Mesothelial cell of epicardium (in vitro differentiated cells): Measurements from ENCODE around the gene LYRM7. TPM values are rescaled to one million over a fixed set of nuclear protein-coding genes. Genes with fewer than 3 reads are reported as not detected.

ENCODE experiments used
- DNase-seq, 2 experiments: peaks; one replicate each; pipeline ENCODE4 v3.0.0; 2021; ENCODE audit warnings: low spot score in 2 of 2; ENCODE audit not compliant: unreplicated experiment in 2 of 2
- H3K27ac Mint-ChIP-seq: 2 replicates; pipeline ENCODE4 v1.8.0; 2021; ENCODE audit warnings: mixed read lengths
- H3K27me3 Mint-ChIP-seq: 2 replicates; pipeline ENCODE4 v1.8.0; 2021; ENCODE audit warnings: low read depth, mixed read lengths
- H3K36me3 Mint-ChIP-seq: 2 replicates; pipeline ENCODE4 v1.8.0; 2021; ENCODE audit warnings: mixed read lengths
- H3K4me1 Mint-ChIP-seq: 2 replicates; pipeline ENCODE4 v1.8.0; 2021; ENCODE audit warnings: mixed read lengths
- H3K4me3 Mint-ChIP-seq: 2 replicates; pipeline ENCODE4 v1.8.0; 2021; ENCODE audit warnings: mild to moderate bottlenecking, moderate library complexity, mixed read lengths
- H3K9me3 Mint-ChIP-seq: 2 replicates; pipeline ENCODE4 v1.8.0; 2021; ENCODE audit warnings: mixed read lengths
- CTCF ChIP-seq: fragments of 200-600 bp; sonication (generic); IDR thresholded peaks from one replicate; pipeline ENCODE4 v1.5.0; 2021; ENCODE audit warnings: antibody characterized with exemption; ENCODE audit not compliant: unreplicated experiment
- total RNA-seq: library from RNA; stranded (reverse); gene quantifications from 3 replicates; pipeline ENCODE4 v1.2.1, GENCODE V29; 2021

LYRM7 gene
- total RNA-seq, 1 donor from 2014 or later = 8.6 TPM

- H3K9me3 Mint-ChIP-seq = no peaks in the 10 kb centered on the region
- H3K4me1 Mint-ChIP-seq = peaks cover 6% of the 10 kb centered on the region
- H3K27me3 Mint-ChIP-seq = no peaks in the 10 kb centered on the region
These were observed 57.9 kb downstream of the LYRM7 start for GRCh38 chr5:131228646-131229045.

GRCh38 chr5:131229623-131230022 lies 58.9 kb downstream of the LYRM7 start:
- no peak for DNase-seq

More at GRCh38 chr5:131228646-131229045, 57.9 kb downstream of the LYRM7 start:
- H3K27ac Mint-ChIP-seq = no peak overlapping the region
- no peak for TF ChIP-seq CTCF
- no peak overlapping the region for H3K4me3 Mint-ChIP-seq
- DNase-seq = no peak
- H3K36me3 Mint-ChIP-seq = no peaks in the 10 kb centered on the region

DNA sequence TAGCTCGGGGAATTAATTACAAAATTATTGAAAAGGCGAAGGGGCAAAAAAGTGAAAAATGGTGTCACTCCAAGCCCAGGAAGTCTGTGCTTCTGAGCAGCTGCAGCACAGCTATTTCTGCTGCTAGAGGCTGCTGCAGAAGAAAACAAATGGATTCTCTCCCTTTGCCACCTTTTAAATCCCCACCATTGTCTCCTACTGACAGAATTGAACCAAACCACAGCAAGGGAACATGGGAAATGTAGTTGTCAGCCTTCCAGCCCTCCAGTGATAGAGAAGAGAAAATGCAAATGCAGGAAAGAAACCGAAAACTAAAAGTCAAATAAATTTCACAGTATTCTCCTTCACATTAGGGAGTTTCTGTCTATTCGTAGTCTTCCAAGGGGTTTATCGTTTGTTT lies 59.7 kb downstream of the LYRM7 start:
- Mint-ChIP-seq H3K27ac (no peak overlapping the region), H3K4me1 (peaks cover 6% of the 10 kb centered on the region), H3K4me3 (no peak overlapping the region)

More at GRCh38 chr5:131229623-131230022, 58.9 kb downstream of the LYRM7 start:
- Mint-ChIP-seq H3K4me3 (no peak overlapping the region), H3K27me3 (no peaks in the 10 kb centered on the region), H3K9me3 (no peaks in the 10 kb centered on the region), H3K27ac (no peak overlapping the region), H3K4me1 (peaks cover 6% of the 10 kb centered on the region), H3K36me3 (no peaks in the 10 kb centered on the region)
- TF ChIP-seq CTCF = no peak

DNA sequence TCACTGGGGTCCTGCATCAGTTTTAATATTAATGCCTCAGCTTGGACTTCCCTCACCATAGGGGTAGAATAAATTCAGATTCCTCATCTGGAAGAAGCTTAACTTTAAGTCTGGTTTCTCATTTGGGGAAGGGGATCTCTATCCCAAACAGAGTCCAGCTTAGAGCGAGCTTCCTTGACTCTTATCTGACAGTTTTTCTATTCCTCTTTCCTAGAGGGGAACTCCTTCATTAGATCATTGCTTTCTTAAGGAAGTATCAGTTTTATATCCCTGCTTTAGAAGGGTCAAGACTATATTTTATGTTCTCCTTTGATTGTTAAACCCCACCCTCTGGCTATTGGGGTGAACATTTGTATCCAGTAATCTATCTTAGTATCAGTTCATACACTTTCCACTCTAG lies 68.9 kb downstream of the LYRM7 start:
- no peak overlapping the region for H3K27ac Mint-ChIP-seq
- no peaks in the 10 kb centered on the region for H3K9me3 Mint-ChIP-seq
- H3K4me1 Mint-ChIP-seq = no peaks in the 10 kb centered on the region
- no peaks in the 10 kb centered on the region for H3K36me3 Mint-ChIP-seq
- no peak for DNase-seq
- no peak for TF ChIP-seq CTCF
- H3K27me3 Mint-ChIP-seq = no peaks in the 10 kb centered on the region
- H3K4me3 Mint-ChIP-seq = no peak overlapping the region

More for the DNA sequence above, 59.7 kb downstream of the LYRM7 start:
- no peaks in the 10 kb centered on the region for H3K27me3 Mint-ChIP-seq
- no peaks in the 10 kb centered on the region for H3K36me3 Mint-ChIP-seq
- TF ChIP-seq CTCF = no peak
- no peaks in the 10 kb centered on the region for H3K9me3 Mint-ChIP-seq
- no peak for DNase-seq

GRCh38 chr5:131242728-131243255 lies 72.0 kb downstream of the LYRM7 start:
- no peak for DNase-seq
- Mint-ChIP-seq H3K9me3 (peaks cover 9% of the 10 kb centered on the region), H3K4me1 (no peaks in the 10 kb centered on the region), H3K36me3 (no peaks in the 10 kb centered on the region), H3K4me3 (no peak overlapping the region), H3K27me3 (no peaks in the 10 kb centered on the region), H3K27ac (no peak overlapping the region)
- no peak for TF ChIP-seq CTCF

DNA sequence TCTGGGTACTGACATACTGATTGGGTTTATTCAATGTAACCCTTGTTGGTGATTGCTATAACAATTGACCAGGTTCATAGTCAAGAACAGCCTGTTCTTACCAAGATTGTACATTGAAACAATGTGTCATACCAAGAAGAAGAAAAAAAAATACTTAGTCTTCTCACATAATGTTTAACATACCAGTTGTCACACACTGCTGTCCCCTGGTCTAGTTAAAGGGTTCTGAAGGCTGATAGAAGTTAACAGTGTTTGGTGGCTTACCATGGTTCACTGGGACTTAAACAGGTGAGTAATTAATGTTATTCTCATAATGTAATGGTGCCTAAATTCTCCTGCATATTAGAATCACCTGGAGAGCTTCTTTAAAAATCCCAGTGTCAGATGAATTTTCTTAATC lies 74.6 kb downstream of the LYRM7 start:
- Mint-ChIP-seq H3K27ac (no peak overlapping the region), H3K9me3 (peaks cover 9% of the 10 kb centered on the region), H3K27me3 (no peaks in the 10 kb centered on the region), H3K36me3 (no peaks in the 10 kb centered on the region), H3K4me3 (no peak overlapping the region), H3K4me1 (no peaks in the 10 kb centered on the region)
- TF ChIP-seq CTCF = no peak
- DNase-seq = no peak
